Femur (tissue), 1 donor: Measurements from ENCODE around the gene TTC3.
"Not testable (repeated sequence)": the region's sequence is repeated elsewhere in the genome, so short reads cannot be mapped to it uniquely, and the experiment has no call there.

Experiments
- DNase-seq: peaks from one replicate; pipeline ENCODE4 v3.0.0-alpha.2; 2017

The TTC3 gene

DNA sequence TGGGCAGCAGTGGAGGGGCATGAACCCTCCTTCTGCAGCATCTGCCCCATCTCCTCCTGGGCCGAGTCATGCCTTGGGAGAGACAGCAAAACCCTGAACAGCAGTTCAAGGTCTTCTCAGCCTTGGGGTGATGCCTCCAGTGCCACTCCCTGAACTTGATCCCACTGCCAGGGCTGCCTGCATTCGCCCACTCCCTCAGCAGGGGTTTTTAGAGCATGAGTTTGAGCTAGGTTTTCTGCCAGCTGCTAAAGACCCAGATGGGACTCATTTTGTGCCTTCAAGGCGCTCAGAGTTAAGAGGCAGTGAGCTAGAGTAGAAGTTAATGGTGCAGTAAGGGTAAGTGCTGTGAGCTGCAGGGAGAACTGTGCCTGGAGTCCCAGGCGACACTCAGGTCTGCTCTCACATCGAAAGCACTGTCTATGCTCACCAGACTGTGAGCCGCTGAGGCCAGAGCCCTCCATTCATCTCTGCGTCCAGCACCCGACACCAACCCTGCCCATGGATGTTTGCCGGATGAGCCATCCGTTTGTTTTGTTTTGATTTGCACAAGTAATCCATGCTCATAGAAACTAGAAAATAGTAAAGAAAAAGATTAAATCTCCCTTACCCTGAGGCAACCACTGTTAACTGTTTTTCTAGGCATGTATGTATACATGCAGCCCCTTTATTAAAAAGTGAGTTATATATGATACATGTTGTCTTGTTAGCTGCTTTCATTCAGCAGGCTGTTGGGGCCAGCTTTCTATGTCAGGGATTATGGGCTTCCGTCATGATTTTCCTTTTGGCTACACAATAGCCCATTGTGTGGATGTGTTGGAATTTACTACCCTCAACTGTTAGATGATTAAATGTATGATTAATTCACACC is 126.2 kb downstream of the TTC3 start:
- DNase-seq, result no peak

DNA sequence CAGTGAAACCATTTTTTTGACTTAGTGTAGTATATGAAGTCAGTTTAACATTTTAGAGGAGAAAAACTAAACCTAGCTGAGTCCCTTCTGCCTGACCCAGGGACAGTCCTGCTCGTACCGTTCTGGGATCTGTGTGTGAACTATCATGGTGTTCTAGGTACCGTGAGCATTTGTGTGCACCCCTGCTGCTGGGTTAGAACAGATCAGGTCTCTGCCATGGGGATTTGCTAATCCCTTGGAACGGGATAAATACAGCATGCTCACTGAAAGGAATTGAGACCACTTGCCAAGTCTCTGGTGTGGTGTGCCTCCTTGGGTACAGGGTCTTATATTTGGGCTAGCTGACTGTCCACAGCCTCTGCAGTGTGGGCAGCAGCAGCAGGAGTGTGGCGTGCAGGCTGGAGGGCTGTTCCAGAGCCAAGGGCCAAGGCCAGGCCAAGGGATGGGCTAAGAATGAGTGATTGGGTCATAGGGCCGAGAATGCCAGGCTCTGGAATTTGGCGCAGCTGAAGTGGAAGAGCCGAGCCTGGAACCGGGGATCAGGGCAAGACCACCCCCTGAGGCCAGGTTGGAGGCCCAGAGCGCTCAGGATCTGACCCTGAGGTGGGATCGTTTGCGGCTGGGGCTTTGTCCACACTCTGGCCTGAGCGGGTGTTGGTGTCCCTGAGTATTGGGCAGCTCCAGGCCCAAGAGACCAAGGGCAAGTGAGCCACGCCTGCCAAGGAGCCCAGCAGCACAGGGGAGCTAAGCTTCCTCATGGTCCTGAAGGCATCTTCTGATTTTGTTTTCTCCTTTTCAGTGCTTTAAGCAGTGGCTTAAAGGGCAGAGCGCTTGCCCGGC is 127.8 kb downstream of the TTC3 start:
- DNase-seq, result no peak

DNA sequence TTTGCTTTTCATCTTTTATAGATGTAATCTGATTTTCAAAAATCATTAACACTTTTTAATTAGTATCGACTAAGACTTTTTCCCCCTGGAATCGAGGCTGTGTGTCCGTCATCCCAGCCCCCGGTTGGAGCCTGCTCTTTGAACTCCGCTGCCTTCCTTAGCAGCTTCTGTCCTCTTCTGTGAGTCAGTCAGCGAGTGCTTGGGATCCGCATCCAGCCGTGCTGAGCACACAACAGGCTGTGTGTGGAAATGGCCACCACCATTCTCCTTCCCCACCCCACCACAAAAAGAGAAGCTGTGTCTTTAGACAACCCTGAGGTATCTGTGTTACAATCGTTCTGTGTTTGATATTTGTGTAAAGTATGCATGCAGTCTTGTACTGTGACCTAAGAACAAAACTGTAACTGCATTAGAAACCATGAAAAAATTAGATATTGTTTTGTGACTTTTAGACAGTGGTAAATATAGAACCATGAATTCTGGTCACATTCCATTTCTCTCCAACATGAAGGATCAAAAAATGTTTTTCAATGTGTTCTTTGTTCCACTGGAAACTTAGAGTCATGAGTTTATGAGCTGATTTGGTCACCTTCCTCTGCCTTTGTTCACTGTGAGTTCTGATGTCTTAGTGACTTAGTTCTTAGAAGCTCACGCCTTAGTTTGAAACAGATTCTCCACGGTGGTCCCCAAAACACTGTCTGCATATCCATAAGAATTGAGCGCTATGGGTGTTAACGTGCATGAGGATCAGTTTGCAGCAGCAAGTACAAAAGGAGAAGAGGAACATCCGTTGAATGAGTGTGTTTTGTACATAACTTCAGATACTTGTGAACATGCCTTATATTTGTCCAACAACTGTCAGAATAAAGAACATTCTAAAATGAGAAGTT is 129.4 kb downstream of the TTC3 start:
- DNase-seq, result no peak

DNA sequence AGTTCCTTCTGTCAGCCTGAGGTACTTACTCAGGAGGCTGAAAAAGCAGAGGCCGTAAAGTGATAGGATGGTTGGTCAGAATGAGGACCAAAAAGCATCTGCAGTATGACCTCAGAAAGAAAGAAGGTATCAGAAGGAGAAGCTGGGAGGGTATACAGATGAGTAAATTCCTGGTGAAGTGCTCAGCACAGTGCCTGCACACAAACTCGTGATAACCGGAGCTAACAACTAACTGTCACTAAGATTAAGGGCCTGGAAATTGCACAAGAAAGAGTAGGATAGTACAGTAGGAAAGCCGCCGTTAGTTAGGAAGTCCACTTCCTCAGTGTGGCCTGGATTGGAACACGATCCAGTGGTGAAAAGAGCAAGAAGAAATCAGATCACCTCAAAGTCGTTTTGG is 131.5 kb downstream of the TTC3 start:
- no peak for DNase-seq

DNA sequence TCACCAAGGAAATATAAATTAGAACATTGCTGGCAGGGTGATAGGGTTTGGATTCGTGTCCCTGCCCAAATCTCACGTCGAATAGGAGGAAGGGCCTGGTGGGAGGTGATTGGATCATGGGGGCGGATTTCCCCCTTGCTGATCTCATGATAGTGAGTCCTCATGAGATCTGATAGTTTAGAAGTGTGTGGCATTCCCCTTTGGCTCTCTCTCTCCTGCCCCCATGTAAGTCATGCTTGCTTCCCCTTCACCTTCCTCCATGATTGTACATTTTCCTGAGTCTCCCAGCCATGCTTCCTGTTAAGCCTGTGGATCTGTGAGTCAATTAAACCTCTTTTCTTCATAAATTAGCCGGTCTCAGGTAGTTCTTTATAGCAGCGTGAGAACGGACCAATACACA is 133.4 kb downstream of the TTC3 start:
- DNase-seq, result no peak

DNA sequence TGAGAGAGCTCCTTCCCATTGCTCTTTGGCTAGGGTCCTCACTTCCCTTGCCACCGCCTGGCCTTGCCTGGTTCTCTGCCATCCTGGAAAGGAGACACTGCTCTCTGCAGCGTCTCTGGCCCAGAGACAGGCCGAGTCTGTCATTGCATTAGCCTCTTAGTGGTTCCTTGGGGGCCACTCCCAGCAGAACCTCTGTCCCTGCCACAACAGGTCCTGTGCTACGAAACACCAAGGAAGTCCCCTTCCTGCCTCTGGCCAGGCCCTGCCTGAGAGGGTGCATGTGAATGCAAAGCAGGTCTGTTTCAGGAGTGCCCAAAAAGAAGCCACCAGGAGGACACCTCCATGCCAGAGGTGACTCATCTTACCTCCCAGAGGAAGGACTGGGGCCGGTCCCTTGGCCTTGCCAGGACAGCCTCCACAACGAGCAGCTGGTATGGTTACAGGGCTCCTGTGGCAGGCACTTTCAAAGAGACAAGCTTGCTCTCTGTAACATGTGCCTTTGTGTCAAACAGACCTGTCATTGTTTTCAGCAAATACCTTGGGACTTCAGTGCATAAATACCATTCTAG is 134.5 kb downstream of the TTC3 start:
- no peak for DNase-seq

DNA sequence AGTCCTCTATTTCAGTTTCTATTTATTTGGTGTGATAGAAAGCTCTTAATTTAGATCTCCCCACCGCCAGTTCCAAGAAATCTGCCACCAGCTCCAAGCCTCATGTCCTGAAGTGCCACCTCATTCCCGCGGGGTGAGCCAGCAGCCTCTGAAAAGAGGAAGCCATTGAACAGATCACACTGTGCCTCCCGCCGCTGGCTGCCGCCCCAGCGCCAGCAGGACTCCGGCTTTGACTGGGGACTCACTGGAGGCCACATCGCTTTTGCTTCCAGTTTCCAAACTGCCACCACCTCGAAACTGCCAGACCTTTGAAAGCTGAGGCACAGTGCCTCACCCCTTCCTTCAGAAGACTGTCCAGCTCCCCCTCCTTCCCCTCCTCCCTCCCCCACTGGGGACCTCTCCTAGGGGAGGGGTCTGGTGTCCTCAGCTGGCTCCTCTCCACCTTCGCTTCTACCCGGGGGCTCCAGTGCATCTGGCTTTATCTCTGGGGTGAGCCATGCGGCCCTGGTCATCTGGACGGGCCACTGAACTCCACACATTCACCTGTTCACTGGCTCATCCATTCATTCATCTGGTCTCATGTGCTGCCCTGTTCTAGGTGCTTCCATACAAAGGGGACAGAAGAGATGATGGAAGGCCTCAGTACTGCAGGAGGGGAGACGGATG is 135.1 kb downstream of the TTC3 start:
- peak; percentile 59 for DNase-seq

DNA sequence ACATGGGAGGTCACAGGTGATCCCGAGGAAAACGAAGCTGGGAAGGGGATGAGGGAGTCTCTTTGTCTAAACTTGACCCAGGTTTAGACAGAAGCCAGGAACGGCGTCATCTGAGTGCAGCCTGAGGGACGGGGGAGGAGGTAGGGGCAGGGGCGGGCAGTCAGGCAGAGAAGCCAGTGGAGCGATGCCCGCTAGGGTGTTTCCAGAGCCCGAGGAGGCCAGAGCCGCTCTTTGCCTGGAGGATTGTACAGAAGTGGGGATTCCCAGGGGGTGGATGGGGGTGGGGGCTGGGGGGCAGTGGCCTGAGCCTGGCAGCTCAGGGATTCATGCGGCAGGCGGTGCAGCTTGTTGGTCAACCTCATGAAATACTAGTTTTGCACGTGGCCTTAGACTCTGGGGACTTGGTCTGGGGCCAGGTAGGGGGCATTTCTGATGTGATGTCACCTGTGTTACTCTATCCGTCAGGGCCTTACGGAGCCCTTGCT is 135.7 kb downstream of the TTC3 start:
- DNase-seq, result no peak

DNA sequence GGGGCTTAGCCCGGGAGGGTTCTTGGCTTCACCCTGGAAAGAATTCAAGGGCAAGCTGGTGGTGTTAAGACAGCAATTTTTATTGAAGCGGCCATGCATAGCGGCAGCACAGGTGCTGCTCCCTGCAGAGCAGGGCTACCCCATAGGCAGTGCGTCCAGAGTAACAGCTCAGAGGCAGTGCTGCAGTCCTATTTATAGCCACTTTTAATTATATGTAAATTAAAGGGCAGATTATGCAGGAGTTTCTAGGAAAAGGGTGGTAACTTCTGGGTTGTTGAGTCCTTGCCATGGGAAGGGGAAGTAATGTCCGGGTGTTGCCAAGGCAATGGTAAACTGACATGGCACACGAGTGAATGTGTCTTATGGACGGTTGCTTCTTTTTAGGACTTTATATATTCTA is 137.1 kb downstream of the TTC3 start:
- no peak for DNase-seq

DNA sequence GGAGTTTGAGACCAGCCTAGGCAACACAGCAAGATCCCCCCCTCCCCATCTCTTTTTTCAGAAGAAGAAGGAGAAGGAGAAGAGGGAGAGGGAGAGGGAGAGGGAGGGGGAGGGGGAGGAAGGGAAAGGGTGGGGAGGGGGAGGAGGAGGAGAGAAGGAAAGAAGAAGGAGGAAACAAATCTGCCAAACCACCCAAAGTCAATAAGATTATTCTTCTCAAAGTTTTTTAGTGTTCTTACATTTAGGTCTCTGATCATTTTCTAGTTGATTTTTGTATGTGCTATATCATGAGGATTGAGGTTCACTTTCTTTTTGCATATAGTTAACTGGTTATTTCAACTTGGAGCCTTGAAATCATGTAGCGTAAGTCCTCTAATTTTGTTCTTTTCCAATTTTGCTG is 137.7 kb downstream of the TTC3 start:
- DNase-seq, result no peak

DNA sequence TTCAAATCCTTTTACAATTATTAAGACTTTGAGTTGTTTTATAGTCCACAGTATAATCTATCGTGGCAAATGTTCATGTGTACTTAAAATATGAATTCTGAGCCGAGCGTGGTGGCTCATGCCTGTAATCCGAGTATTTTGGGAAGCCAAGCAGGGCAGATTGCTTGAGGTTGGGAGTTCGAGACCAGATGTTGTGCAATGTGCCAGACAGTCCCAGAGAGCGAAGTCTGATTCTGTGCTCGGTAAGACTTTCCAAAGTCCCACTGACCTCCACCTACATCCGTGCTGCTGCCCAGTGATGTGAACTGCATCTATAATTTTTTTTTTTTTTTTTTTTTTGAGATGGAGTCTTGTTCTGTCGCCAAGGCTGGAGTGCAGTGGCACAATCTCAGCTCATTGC is 141.9 kb downstream of the TTC3 start:
- DNase-seq, result no peak

DNA sequence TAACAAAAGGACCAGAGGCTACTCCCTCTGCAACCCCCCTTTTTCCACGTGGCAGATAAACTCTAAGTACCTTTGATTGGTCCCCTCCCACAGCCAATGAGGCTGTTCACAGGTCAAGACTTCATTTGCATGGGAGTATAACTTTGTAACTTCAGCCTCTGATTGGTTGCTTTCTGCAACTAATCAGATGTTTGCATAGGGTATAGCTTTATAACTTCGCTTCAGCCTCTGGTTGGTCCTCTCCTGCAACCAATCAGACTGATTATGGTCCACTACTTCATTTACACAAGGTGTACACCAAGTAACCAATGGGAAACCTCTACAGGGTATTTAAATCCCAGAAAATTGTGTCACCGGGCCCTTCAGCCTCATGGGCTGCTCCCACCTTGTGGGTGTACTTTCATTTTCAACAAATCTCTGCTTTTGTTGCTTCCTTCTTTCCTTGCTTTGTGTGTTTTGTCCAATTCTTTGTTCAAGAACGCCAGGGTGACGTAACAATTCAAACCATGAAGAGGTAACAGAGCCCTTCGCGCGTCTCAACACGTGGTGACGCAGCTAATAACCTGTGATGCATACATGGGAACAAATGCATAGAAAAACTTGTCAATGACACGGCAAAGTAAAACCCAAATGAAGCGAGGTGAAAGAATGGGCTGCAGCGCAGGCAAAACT is 146.8 kb downstream of the TTC3 start:
- DNase-seq, result no peak

DNA sequence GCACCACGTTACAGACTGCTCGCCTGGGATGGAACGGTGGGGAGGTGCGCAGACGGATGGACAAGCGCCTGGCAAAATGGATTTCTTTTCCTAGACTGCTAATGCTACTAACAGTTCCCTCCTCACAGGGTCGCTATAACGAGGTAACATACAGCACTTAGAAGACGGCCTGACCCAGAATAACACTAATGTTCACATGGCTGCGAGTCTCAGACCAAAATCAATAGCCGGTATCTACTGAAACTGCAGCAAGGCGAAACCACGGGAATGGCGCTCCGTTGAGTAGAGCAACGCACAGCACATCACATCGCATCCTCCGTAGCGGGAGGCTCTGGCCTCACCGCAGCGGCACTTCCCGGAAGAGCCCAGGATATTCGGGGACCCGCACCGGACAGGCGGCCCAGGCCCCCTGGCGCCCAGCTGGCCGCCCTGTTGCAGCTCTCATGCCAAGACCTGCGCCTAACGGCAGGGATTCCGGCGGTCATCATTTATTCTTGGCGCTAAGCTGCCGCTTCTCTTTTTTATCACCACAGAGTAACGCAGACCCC is 147.5 kb downstream of the TTC3 start:
- no peak for DNase-seq

DNA sequence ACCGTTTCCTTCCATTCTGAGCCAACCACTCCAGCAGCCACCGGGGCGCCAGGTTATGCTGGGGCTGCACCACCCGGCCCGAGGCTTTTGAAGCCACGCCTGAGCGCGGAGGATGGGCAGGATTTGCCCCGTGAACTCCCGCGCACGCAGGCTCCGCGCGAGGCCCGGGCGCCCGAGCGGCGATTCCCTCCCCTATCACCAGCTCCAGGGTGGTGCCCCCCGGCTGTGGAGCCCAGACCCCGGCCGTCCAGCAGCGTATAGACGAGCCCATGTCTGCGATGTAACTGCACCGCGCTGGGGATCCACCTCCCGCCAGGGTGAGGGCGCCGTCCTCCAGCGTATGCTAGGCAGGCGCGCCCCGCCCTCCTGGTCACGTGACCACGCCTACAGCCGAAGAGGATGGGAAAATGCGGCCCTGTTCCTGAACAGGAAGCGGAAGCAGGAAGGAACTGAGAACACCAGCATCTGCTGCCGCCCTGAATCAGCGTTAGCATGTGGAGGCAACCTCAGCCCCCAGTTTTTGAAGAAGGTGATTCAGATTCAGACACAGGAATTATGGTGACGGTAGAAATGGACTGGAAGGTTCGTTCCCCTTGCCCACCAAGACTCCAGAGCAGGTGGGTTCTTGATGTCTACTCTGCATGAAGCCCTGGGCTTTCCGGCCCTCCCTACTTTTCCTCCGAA is 148.1 kb downstream of the TTC3 start:
- peak; percentile 95 for DNase-seq

DNA sequence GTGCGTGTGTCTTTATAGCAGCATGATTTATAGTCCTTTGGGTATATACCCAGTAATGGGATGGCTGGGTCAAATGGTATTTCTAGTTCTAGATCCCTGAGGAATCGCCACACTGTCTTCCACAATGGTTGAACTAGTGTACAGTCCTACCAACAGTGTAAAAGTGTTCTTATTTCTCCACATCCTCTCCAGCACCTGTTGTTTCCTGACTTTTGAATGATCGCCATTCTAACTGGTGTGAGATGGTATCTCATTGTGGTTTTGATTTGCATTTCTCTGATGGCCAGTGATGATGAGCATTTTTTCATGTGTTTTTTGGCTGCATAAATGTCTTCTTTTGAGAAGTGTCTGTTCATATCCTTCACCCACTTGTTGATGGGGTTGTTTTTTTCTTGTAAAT is 149.2 kb downstream of the TTC3 start:
- DNase-seq, result not testable (repeated sequence)

DNA sequence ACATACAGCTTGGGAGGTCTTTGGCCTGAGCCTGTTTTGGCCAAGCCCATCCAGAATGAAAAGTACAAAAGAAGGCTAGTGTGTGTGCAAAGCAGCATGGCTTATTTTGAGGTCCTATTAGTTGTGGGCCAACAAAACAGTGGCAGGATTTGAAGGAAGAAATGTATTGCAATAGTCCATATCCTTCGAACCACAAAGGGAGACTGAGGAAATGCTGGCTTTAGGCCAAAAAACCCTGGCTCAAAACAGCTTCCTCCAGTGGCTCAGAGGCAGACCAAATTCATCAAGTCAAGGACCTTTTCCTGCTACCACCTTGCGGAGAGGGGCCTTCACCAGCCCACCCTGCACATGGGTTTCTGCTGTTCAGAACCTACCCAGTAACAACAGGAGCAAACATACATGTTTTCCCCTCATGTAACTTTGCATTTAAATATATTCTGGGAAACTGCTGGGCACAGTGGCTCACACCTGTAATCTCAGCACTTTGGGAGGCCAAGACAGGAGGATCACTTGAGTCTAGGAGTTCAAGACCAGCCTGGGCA is 150.8 kb downstream of the TTC3 start:
- no peak for DNase-seq

DNA sequence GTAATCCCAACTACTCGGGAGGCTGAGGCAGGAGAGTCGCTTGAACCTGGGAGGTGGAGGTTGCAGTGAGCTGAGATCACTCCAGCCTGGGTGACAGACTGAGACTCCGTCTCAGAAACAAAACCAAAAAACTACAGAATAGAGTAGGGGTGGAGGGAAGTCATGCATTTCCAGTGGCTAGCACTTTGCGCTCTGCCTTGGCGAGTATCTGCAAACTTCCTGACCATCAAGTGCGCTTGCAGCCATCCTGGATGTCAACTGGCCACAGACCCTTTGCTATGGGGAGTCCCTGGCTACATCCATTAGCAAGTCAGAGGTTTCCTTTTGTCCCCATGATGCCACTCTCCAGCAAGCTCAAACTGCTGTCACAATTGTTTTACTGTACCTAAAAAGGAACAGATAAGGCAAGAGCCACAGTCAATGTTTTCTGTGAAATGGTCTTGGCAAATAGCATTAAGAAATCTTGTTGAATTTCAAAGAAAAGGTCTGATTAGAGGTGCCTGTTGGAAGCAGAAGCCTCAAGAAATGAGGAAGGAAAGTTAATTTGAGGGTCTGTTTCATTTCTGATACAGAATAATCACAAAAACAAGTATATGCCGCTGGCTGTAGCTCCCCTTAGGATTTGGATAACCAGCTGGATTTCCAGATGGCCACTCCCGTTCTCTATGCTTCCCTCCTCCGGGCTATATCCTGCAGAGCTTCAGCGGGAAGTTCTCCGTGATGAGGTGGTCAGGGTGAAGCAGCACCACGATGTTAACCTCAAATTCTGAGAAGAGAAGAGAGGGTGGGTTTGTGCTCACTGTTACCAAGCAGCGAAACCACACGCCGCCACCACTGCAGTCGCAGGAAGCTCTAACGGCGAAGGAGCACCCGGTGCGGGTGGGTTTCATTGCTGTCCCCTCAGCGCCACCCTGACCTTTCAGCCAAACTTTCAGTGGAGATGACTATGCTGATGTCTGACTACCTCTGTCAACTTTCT is 152.1 kb downstream of the TTC3 start:
- no peak for DNase-seq

DNA sequence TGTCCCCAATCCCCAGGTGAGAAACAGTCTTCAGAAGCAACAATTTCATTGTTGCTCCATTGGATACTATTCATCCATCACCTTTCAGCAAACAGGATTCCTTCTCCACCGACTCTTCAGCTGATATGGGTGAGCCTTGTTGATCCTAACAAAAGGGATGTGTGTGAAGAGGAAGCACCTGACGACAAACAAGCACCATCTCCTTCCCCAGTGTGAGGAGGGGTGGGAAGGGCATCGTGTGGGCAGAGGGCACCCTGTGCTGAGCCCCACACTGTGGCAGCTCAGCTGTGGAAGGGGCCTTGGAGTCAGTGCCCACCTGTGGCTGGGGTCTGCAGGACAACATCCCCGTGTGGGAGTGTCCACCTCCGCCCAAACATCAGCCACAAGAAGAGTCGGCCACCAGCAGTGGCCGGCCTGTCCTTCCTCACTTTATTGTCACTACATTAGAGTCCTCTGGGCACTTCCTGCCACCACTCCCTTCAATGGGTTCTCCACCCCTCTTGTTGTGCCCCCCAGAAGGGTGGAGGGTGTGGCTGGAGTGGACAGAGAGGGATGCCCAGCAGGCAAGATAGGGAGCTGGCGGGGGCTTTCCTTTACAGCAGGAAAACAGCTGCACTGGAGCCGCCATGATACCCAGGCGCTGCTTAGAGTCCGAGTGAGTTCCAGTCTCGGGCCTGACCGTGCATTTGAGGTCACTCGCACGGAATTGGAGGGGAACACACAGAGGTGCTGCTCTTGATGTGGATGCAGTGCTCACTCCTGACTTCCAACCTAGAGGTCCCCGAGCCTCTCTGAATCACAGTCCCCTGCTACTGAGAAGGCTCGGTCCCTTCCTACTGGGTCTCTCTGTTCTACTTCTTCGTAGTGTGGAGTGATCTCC is 153.2 kb downstream of the TTC3 start:
- DNase-seq, result no peak
